Kidney epithelial cell (primary cell): Measurements from ENCODE around the gene ADD3. TPM values are rescaled to one million over a fixed set of nuclear protein-coding genes. Genes with fewer than 3 reads are reported as not detected.

ENCODE experiments used
- DNase-seq: peaks from one replicate; pipeline ENCODE4 v3.0.0-alpha.2; 2010; ENCODE audit warnings: low read depth
- H3K27me3 ChIP-seq: 2 replicates; pipeline ENCODE4 v1.6.0; 2011; ENCODE audit warnings: low read length; ENCODE audit not compliant: control insufficient read depth, insufficient read depth
- H3K36me3 ChIP-seq: 2 replicates; pipeline ENCODE4 v1.5.1; 2011; ENCODE audit warnings: low read length; ENCODE audit not compliant: control insufficient read depth, insufficient read depth
- H3K4me3 ChIP-seq: 2 replicates; pipeline ENCODE4 v1.5.1; 2011; ENCODE audit warnings: low read depth, mild to moderate bottlenecking, control low read depth, low read length
- total RNA-seq: library from RNA; depleted of rRNA; stranded (reverse); fragments of >200 nt; gene quantifications from 2 replicates; pipeline ENCODE4 v1.2.3, GENCODE V29; 2015
- TF ChIP-seq, protein P1 (sequence below): IDR thresholded peaks from 2 replicates; pipeline ENCODE4 v1.5.1; 2011; ENCODE audit warnings: mild to moderate bottlenecking, moderate library complexity, low read length, control low read depth, inconsistent platforms; ENCODE audit not compliant: insufficient read depth, poor library complexity, severe bottlenecking

ADD3 gene
- total RNA-seq, 1 donor from 2014 or later = 25.6 TPM

DNA sequence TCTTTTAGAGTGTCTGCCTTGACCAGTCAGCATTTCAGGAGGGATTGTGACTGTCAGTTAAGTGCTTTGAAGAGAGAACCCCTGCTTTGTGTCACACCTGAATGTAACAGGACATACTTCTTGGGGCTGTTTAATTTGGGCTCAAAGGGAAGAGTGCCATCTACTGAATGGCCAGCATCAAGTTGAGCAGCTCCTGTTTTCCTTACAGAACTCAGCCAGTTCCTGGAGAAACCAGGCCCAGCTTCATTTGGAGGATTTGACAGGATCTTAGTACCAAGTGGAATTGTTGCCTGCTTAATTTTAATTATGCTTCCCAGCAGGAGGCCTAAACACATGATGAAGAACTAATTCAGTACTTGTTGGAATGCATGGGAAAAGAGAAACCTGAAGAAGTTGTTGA, 8.3 kb downstream of the ADD3 start:
- no peak for DNase-seq
- Histone ChIP-seq H3K4me3 (no peak overlapping the region), H3K27me3 (no peaks in the 10 kb centered on the region), H3K36me3 (no peaks in the 10 kb centered on the region)
- TF ChIP-seq, protein P1, sequence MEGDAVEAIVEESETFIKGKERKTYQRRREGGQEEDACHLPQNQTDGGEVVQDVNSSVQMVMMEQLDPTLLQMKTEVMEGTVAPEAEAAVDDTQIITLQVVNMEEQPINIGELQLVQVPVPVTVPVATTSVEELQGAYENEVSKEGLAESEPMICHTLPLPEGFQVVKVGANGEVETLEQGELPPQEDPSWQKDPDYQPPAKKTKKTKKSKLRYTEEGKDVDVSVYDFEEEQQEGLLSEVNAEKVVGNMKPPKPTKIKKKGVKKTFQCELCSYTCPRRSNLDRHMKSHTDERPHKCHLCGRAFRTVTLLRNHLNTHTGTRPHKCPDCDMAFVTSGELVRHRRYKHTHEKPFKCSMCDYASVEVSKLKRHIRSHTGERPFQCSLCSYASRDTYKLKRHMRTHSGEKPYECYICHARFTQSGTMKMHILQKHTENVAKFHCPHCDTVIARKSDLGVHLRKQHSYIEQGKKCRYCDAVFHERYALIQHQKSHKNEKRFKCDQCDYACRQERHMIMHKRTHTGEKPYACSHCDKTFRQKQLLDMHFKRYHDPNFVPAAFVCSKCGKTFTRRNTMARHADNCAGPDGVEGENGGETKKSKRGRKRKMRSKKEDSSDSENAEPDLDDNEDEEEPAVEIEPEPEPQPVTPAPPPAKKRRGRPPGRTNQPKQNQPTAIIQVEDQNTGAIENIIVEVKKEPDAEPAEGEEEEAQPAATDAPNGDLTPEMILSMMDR = peak; percentile 17

GRCh38 chr10:110017052-110017451, 9.3 kb downstream of the ADD3 start:
- no peaks in the 10 kb centered on the region for H3K36me3 ChIP-seq
- DNase-seq = no peak
- TF ChIP-seq, protein P1 = no peak
- H3K4me3 ChIP-seq = no peak overlapping the region
- H3K27me3 ChIP-seq = no peaks in the 10 kb centered on the region

DNA sequence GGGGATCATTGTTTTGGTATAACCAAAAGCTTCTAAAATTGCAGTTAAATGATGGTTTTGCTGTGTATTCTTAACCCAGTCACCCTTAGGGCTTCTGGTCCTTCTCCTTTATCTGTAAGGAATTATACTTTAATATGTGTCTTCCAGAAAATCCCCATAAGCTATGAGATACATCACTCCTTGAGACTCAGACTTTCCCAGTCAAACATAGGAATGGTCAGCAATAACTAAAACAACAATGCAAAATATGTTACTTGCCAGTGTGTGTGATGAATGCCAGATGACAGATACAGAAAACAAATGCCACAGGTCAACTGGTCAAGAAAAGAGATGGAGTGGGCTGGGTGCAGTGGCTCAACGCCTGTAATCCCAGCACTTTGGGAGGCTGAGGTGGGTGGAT, 10.1 kb downstream of the ADD3 start:
- Histone ChIP-seq H3K27me3 (no peaks in the 10 kb centered on the region), H3K4me3 (no peak overlapping the region), H3K36me3 (no peaks in the 10 kb centered on the region)
- TF ChIP-seq, protein P1 = no peak
- DNase-seq = no peak

DNA sequence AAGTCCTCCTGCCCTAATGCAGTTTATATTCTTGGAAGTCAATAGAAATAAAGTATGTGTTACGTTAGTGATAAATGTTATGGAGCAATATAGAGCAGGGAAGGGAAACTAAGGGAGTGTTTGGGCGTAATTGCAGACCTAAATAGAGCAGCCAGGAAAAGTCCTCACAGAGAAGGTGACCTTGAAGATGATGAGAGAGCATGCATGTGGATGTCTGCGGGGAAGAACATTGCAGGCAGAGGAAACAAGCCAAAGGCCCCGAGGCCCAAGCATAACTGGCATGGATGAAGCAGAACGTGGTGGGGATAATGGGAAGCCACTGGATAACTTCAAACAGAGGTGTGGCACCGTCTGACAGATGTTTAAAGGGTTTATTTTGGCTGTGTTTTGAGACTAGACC, 12.5 kb downstream of the ADD3 start:
- Histone ChIP-seq H3K4me3 (no peak overlapping the region), H3K27me3 (no peaks in the 10 kb centered on the region), H3K36me3 (no peaks in the 10 kb centered on the region)
- TF ChIP-seq, protein P1 = no peak
- DNase-seq = no peak

DNA sequence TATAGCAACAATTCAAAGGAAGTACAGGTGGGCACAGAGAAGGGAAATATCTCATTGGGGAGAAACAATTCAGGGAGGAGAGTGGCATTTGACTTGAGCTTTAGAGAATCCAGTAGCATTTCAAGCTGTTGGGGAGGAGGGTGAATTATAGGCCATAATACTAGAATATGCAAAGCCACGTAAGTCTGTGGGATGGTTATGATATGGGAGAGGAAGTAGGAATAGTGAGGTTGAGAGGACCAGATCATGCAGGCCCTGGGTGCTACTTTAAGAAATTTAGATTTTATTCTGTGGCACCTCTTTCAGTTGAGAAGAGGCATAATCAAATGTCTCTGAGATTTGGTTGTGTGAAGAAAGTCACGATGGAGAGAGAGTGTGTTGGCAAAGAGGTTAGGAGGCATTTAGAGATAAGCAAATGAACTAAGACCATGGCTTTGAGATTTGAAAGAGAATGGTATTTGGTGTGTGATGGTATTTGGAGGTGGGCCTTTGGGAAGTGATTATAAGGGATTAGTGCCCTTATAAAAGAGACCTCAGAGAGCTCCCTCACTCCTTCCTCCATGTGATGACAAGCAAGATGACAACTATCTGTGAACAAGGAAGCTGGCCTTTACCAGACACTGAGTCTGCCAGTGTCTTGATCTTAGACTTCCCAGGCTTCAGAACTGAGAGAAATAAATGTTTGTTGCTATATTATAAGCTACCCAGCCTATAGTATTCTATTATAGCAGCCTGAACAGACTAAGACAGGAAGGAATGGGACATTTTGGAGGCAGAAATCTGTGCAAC, 15.1 kb downstream of the ADD3 start:
- TF ChIP-seq, protein P1 = no peak
- Histone ChIP-seq H3K27me3 (no peaks in the 10 kb centered on the region), H3K36me3 (no peaks in the 10 kb centered on the region), H3K4me3 (no peak overlapping the region)
- no peak for DNase-seq

DNA sequence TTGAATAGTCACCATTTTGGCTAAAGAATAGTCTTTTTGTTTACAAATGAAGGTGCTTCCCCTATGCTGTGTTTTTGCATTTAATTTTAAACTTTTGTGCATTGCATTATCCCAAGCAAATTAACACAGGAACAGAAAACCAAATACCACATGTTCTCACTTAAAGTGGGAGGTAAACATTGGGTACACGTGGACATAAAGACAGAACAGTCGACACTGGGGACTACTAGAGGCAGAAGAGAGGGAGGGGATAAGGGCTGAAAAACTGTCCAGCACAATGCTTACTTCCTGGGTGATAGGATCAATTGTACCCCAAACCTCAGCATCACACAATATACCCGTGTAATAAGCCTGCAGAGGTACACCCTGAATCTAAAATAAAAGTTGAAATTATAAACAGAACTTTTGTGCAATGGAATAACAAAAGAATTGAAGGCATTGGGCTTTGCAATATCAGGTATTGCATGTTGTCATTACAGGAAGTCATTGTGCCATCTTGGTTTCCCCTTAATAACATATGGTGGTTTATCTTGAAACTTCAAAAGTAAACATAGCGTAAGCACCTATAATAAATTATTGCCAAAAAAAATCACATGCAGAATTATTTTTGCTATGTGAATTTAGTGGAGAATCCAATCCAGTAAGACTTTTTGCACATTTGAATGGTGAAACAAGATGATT, 16.1 kb downstream of the ADD3 start:
- Histone ChIP-seq H3K36me3 (no peaks in the 10 kb centered on the region), H3K27me3 (no peaks in the 10 kb centered on the region), H3K4me3 (no peak overlapping the region)
- TF ChIP-seq, protein P1 = no peak
- DNase-seq = no peak
